Chondrocyte (in vitro differentiated cells): ENCODE measurements around the gene HLA-G. TPM values are rescaled to one million over a fixed set of nuclear protein-coding genes. Genes with fewer than 3 reads are reported as not detected.

ENCODE experiments used
- DNase-seq: peaks from one replicate; pipeline ENCODE4 v3.0.0; 2021; ENCODE audit warnings: mixed read lengths, low spot score
- H3K27ac Mint-ChIP-seq: one replicate; pipeline ENCODE4 v1.8.0; 2021; ENCODE audit warnings: mild to moderate bottlenecking, moderate library complexity, mixed read lengths; ENCODE audit not compliant: unreplicated experiment
- H3K27me3 Mint-ChIP-seq: 2 replicates; pipeline ENCODE4 v1.8.0; 2021; ENCODE audit warnings: low read depth, mixed read lengths
- H3K36me3 Mint-ChIP-seq: 2 replicates; pipeline ENCODE4 v1.8.0; 2021; ENCODE audit warnings: low read depth, mixed read lengths
- H3K4me1 Mint-ChIP-seq: 2 replicates; pipeline ENCODE4 v1.8.0; 2021; ENCODE audit warnings: low read depth, mild to moderate bottlenecking, mixed read lengths
- H3K4me3 Mint-ChIP-seq: one replicate; pipeline ENCODE4 v1.8.0; 2021; ENCODE audit warnings: mild to moderate bottlenecking, moderate library complexity, mixed read lengths; ENCODE audit not compliant: unreplicated experiment
- H3K9me3 Mint-ChIP-seq: 2 replicates; pipeline ENCODE4 v1.8.0; 2021; ENCODE audit warnings: low read depth, mixed read lengths
- total RNA-seq: library from RNA; stranded (reverse); gene quantifications from 3 replicates; pipeline ENCODE4 v1.2.1, GENCODE V29; 2021
- TF ChIP-seq, protein P1 (sequence below): fragments of 200-600 bp; sonication (generic); IDR thresholded peaks from 2 replicates; pipeline ENCODE4 v1.5.0; 2021; ENCODE audit warnings: antibody characterized with exemption, mild to moderate bottlenecking, moderate library complexity

The HLA-G gene
- total RNA-seq, 1 donor from 2014 or later = 0.30 TPM

DNA sequence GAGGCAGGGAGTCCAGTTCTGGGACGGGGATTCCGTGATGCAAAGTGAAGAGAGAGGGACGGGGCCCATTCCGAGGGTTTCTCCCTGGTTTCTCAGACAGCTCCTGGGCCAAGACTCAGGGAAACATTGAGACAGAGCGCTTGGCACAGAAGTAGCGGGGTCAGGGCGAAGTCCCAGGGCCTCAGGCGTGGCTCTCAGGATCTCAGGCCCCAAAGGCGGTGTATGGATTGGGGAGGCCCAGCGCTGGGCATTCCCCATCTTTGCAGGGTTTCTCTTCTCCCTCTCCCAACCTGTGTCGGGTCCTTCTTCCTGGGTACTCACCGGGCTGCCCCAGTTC lies 35.9 kb upstream of the HLA-G start:
- Mint-ChIP-seq H3K27me3 (peaks cover 63% of the 10 kb centered on the region), H3K36me3 (no peaks in the 10 kb centered on the region), H3K4me3 (peak overlapping the region; percentile 70), H3K4me1 (peaks cover 15% of the 10 kb centered on the region), H3K9me3 (no peaks in the 10 kb centered on the region), H3K27ac (no peak overlapping the region)
- TF ChIP-seq, protein P1, sequence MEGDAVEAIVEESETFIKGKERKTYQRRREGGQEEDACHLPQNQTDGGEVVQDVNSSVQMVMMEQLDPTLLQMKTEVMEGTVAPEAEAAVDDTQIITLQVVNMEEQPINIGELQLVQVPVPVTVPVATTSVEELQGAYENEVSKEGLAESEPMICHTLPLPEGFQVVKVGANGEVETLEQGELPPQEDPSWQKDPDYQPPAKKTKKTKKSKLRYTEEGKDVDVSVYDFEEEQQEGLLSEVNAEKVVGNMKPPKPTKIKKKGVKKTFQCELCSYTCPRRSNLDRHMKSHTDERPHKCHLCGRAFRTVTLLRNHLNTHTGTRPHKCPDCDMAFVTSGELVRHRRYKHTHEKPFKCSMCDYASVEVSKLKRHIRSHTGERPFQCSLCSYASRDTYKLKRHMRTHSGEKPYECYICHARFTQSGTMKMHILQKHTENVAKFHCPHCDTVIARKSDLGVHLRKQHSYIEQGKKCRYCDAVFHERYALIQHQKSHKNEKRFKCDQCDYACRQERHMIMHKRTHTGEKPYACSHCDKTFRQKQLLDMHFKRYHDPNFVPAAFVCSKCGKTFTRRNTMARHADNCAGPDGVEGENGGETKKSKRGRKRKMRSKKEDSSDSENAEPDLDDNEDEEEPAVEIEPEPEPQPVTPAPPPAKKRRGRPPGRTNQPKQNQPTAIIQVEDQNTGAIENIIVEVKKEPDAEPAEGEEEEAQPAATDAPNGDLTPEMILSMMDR = no peak
- no peak for DNase-seq

DNA sequence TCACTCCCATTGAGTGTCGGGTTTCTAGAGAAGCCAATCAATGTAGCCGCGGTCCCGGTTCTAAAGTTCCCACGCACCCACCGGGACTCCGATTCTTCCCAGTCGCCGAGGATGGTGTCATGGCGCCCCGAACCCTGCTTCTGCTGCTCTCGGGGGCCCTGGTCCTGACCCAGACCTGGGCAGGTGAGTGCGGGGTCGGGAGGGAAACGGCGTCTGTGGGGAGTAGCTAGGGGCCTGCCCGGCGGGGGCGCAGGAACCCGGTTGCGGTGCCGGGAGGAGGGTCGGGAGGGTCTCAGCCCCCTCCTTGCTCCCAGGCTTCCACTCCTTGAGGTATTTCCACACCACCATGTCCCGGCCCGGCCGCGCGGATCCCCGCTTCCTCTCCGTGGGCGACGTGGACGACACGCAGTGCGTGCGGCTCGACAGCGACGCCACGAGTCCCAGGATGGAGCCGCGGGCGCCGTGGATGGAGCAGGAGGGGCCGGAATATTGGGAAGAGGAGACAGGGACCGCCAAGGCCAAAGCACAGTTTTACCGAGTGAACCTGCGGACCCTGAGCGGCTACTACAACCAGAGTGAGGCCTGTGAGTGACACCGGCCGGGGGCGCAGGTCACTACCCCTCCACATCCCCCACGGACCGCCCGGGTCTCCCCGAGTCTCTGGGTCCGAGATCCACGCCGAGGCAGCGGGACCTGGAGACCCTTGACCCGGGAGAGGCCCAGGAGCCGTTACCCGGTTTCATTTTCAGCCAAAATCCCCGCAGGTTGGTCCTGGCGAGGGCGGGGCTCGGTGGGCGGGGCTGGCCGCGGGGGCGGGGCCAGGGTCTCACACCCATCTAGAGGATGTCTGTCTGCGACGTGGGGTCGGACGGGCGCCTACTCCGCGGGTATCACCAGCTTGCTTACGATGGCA lies 35.2 kb upstream of the HLA-G start:
- Mint-ChIP-seq H3K27me3 (peaks cover 59% of the 10 kb centered on the region), H3K36me3 (no peaks in the 10 kb centered on the region), H3K9me3 (peaks cover 2% of the 10 kb centered on the region), H3K4me1 (peaks cover 15% of the 10 kb centered on the region), H3K4me3 (peak overlapping the region; percentile 70), H3K27ac (no peak overlapping the region)
- DNase-seq = no peak
- TF ChIP-seq, protein P1 = peak; percentile 82

DNA sequence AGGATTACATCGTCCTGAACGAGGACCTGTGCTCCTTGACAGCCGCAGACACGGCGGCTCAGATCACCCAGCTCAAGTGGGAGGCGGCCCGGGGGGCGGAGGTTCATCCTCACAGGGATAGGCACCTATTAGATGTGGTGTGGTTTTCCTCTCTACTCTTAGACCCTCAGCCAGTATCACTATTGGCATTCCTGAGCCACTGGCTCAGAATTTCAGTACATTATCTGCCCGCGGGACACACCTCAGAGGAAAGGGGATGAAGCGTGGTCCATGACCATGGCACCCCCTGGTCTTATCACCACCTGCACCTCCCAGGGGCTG lies 34.6 kb upstream of the HLA-G start:
- no peak for DNase-seq
- peaks cover 54% of the 10 kb centered on the region for H3K27me3 Mint-ChIP-seq
- H3K27ac Mint-ChIP-seq = no peak overlapping the region
- H3K9me3 Mint-ChIP-seq = peaks cover 3% of the 10 kb centered on the region
- H3K4me3 Mint-ChIP-seq = peak overlapping the region; percentile 70
- TF ChIP-seq, protein P1 = no peak
- no peaks in the 10 kb centered on the region for H3K36me3 Mint-ChIP-seq
- peaks cover 15% of the 10 kb centered on the region for H3K4me1 Mint-ChIP-seq

DNA sequence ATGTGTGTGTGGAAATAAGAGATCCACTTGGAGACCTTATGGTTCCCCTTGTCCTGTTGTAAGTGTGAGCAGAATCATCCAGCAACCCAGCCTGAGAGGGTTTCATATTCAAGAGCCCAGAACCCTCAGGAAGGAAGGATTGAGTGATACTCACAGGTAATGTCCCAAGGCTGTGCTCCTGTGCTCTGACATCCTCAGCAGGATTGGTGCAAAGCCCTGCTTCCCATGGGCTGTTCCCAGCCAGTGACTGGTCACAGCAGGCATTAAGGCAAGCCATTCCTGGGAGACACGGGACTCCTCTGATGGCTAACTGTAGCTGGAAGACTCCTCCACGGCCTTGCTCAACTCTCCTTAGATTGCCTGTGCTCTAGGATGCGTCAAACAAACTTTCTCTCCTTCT lies 33.8 kb upstream of the HLA-G start:
- TF ChIP-seq, protein P1 = no peak
- DNase-seq = no peak
- no peak overlapping the region for H3K27ac Mint-ChIP-seq
- H3K27me3 Mint-ChIP-seq = peaks cover 50% of the 10 kb centered on the region
- H3K36me3 Mint-ChIP-seq = no peaks in the 10 kb centered on the region
- H3K9me3 Mint-ChIP-seq = peaks cover 3% of the 10 kb centered on the region
- H3K4me1 Mint-ChIP-seq = peaks cover 15% of the 10 kb centered on the region
- no peak overlapping the region for H3K4me3 Mint-ChIP-seq

DNA sequence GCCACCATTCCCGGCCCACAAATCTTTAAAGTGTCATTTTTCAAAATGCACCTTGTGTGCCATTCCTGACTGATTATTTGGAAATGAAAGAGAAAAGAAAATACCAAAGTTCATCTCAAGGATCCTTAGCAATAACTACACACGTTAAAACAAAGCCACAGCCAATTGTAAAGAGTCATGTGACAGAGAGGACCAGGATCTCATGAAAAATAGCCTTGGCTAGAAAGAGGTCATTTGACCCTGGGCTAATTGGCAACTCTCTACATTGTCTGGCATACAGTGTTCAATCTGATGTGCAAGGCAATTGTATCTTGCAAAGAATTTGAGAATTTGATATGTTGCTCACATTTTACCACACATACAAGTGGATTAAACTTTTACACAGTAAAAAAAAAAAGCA lies 31.6 kb upstream of the HLA-G start:
- Mint-ChIP-seq H3K27me3 (peaks cover 42% of the 10 kb centered on the region), H3K9me3 (peaks cover 3% of the 10 kb centered on the region), H3K36me3 (no peaks in the 10 kb centered on the region), H3K27ac (no peak overlapping the region), H3K4me3 (no peak overlapping the region), H3K4me1 (peaks cover 15% of the 10 kb centered on the region)
- no peak for DNase-seq
- TF ChIP-seq, protein P1 = no peak
